Stimulated activated CD4-positive, alpha-beta T cell treated with anti-CD3 and anti-CD28 coated beads, Interleukin-2, amount 100 ng/mL, for 48 hours (primary cell): ENCODE measurements around the gene VAC14.

Source experiments
- DNase-seq, 2 donors: peaks; one replicate each; pipeline ENCODE4 v3.0.0-alpha.2; 2020

The VAC14 gene

DNA sequence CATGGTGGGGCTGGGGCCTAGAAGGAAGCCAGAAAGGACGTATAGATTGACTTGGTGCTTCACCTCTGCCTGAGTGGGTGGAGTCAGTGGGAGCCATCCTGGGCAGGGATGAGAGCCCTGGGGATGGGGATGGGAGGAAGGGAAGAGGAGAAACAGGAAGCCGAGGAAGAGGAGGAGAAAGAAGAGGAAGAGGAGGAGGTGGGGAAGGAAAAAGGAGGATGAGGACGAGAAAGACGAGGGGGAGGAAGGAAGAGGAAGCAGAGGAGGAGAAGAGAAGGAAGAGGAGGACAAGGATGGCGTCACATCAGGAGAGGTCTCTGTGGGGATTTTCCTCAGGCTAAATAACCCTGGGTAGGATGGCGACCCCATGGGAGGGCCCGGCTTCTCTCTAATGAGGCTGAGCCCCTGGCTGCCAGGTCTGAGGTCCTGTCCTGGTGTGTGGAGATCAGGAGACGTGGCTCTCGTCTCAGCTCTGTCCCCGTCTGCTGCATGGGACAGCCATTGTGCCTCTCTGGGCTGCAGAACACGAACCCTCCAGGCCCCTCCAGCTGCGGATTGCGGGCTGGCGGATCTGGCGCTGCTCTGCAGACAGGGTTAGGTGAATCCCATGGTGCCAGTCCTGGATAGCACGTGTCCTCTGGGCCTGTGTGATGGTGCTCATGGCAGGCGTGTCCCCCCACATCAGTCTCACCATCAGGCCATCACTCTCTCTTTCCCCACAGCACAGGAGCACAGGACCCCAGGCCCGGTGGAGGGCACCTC lies 79.6 kb downstream of the VAC14 start:
- DNase-seq: no peak

DNA sequence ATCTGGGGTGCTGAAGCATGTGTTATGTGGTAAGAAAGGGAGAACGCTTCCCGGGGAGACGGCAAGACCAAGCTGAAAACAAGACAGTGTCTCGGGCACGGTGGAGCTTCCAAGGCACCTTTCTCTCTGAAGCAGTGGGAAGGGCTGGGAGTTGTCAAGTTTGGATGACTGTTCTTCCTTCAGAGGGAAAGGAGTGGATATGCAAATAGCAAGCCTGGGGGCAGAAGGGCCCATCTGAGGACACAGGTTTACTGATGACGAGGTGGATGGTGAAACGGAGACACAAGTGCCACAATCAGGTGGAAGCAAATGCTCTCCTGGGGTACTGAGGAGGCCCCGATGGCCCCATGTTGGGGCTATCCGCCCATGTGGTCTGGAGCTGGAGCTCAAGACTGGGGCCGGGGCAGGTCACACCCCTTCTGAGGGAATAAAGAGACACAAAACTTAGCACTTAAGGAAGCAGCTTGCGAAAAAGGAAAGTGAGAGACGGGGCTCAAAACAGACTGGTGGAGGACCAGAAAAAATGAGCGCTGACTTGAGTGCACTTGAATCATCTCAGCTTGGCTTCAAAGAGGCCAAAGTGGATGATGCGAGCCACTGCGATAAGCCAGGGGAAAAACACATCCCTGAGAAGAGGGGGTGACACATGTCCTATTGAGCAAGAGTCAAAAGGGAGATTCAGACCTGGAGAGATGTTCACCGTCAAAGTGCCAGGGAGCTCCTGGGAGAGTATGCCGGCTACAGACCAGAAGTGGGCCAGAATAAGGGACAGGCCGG lies 80.3 kb downstream of the VAC14 start:
- DNase-seq: no peak

DNA sequence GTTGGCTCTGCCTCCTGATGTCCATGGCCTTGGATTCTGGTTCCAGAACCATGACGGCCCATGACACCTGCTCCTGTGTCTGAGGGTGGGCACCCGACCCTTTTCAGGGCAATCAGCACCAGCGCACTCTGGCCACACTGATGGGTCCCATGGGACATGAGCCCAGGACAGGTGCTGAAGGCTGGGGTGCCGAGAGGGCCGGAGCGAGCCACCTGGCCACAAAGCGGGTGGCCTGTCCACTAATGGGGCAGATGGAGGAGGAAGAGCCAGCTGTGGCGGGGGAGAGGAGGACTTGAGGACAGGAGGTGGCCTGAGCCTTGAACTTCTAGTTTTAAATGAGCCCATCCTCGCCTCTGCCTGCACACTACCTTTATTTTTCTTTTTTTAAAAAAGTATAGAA lies 83.9 kb downstream of the VAC14 start:
- no peak for DNase-seq

DNA sequence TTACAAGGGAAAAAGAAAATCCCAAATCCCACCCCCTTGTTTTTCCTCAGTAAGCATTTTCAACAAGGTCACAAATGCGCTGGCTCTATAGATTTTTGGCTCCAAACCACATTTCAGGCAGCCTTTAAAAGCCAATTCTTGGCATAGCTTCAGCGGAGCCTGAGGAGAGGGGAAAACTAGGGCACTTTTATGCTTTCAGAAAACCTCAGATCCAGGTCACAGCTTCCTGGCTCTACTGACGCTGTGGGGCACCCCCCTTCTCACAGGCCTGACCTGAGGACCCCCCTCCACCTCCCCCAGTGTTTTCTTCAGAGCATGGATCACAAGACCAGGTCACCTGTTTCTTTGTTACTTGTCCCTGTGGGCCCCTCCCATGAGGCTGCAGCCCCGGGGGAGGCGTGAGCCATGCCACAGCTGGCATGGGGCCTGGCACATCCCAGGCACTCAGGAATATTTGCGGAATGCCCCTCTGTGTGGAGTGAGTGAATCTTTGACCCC lies 85.0 kb downstream of the VAC14 start:
- DNase-seq: no peak

DNA sequence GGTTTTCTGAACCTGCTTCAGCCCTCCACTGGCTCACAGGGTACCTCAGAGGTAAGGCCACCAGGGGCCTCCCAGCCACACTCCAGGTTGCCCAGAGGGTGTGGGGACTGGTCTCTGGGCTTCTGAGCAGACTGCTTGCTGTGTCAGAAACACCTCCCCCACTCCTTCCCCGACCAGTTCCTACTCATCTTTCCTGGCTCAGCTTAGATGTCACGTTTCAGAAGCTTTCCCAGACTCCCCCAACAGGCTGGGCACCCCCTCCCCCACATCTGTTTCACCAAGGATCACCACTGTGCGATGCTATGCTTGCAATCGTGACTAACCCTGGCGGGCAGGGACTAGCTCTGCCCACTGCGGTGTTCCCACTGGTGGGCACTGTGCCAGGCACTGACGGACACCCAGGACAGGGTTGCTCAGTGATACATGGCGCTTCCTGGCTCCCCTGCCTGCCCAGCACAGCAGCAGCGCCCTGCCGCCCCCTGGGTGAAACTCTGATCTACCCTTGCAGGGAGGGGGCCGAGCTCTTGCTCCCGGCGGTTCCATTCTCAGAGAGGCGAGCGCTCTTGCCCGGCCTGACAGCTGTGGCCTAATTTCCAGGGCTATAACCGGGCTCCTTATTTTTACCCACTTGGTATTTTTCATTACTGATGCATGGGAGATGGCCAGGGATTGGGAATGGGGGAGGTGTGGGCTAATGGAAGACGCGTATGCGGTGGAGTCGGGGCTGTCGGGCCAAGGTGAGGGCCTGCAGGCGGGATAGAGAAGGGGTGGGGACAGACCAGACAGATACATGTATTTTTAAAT lies 85.7 kb downstream of the VAC14 start:
- DNase-seq: no peak

DNA sequence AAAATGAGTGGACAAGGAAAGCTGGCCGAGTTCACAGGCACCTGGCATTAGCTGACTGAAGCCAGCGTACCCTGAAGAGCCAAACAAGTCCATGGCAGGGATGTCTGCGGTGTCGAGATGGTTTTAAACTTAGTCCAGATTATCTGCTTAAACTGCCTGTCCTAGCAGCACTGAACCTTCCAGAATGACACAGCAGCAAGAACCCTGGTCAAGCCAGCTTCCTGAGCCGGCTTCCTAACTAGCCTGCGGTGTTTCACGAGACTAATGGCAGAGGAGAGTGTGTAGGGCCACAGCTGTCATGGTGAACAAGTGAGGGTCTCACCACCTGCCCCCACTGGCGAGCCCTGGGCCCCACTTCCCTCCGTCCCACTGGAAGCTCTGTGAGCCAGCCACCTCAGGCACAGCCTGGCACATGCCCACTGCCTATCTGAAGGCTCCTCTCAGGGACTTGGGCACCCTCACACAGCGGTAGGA lies 86.3 kb downstream of the VAC14 start:
- DNase-seq: no peak

DNA sequence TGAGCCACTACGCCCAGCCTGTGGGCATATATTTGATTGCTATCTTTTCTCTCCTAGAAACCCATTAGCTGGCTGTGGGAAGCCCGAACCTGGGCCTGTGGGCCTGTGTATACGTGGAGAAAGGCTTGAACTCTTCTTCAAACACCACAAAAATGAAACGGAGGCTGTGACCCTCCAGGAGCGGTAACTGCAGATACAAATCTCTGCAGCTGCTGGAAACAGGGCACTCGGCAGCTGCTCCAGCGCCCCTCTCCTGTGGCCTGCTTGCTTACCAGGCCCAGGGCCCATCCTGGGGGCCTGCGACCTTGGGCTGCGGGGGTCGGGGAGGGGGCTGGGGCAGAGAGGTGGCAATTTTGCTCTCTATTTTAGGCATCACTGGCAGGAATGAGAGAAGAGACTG lies 87.1 kb downstream of the VAC14 start:
- DNase-seq: no peak

DNA sequence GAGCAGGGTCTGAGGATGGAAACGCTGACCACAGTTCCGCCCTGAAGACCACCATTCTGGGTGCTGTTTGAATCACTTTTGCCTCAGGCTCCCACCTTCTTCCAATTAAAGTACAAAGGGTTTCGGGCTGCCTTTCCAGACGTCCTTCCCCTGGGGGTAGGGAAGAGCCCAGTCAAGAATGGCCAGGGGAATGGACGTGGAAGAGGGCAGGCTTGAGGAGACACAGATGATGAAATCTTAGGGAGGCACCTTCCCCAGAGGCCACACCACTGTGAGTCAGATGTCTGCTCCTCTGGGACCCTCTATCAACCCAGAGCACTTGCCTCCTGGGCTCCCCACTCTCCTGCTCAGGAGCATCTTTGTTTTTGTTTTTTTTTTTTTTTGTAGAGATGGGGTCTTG lies 87.6 kb downstream of the VAC14 start:
- no peak for DNase-seq

DNA sequence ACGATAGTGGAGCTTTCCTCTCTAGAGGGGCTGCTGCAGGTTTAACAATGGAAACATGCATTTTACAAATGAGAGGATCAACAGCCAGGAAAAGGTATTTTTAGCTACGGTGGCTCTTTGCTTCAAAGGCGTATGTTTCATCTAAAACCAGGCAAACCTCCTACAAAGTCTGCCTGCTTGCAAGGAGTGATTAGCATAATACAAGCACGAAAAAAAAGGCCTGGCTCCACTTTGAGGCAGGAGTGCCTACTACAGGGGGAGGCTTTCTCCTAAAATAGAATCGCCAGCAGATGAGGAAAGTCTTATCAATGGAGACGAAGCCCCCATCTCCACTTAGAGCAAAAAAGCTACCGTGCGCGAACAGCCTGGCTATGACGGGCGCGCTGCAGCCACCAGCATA lies 88.0 kb downstream of the VAC14 start:
- no peak for DNase-seq

DNA sequence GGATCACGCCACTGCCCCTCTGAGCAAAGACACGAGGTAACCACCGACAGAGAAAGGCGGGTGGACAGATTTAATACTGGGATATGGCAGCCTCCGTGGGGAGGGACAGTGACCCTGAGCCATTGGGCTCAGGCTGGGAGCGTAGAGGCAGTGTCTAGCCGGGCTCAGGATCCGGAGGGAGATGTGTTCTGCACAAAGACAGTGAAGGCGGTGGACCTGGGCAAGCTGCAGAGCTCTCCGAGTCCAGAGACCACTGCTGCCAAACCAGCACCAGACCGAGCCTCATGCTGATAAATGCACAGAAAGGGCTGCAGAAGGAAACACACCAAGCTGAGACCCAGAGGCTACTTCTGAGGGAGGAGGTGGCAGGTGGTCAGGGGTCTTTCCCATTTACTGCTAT lies 88.6 kb downstream of the VAC14 start:
- DNase-seq: no peak

DNA sequence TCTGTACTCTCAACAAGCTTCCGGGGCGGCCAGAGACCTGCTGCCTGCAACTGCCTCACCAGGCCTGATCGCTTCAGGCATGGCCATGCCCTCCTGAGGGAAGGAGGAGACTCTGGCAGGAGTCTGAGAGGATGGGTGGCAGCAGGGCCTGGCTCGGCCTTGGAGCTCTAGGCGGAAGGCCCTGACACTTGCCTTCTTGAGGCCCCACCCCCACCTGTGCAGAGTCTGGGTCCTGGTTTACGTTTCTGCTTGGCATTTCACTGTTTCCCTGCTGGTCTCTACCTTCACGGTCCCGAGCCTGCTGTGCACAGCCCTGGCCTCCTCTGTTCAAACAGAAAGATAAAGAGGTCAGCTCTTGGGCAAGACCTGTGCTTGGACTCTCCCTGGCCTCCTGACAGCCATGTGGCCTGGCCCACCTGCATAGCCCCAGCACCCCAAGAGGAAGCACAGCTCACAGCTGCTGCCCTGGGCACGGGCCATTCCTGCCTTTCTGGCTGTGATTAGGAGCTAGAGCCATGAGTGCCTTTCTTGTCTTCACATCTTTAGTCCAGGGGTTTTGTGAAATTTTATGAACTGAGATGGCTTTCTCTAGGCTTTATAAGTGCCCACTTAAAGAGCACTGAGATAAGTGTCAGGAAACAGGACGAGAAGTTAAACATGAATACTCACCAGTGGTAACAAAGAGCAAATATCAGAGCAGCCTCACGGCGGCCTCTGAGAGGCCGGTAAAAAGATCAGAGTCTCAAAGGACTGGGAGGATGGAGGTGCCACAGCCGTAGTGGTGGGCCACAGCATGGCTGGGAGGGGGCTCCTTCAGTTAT lies 89.5 kb downstream of the VAC14 start:
- DNase-seq: no peak

DNA sequence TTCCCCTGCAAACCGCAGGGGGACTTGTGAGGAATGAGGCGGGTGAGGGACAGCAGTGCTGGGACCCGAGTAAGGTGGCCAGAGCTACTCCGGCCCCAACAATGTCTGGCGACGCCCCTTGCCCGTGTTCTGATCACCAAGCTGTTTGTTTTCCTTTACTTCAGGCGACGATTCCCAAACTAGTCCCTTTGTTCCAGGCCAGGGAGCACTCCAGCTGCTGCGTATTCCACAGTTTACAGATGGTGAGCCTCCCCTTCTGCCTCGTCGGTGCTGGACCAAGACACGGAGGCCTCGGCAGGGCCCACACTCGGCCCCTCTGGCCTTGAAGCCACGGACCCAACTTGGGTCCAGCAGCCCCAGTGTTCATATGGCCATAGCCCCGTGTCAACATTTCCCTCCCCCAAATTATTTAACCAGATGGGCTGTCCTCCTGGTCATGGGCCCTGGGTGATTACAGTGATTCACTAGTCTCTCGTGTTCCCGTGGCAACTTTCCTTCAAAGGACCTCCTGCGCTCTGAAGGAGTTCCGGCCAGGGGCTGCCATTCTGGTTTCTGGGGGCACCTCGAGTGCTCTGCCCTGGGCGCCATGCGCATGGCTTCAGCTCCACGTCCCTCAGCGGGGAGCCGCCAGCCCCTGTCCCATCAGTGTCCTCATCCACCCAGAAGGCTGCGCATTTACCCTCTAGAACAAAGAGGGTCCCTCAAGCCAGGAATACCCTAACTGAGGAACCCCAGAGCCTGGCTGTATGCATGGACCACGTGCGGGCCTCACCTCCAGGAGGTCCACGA lies 90.3 kb downstream of the VAC14 start:
- DNase-seq: no peak

DNA sequence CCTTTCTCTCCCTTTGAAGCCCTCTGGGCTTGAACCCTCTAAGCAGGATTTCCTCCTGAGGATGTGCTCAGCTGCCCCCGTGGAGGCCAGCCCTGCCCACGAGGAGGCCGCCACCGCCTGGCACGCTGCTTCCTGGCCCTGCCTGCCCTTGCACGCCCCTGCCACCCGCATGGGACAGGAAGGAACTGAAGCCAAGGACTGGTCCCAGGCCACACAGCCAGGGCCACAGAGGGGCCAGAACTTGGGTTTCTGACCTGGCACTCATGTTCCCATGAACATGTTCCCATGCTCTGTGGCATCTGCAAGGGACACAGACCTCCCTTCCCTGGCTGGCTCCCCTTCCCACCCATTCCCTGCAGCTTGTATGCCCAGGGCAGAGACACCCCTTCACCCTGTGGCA lies 91.0 kb downstream of the VAC14 start:
- no peak for DNase-seq

DNA sequence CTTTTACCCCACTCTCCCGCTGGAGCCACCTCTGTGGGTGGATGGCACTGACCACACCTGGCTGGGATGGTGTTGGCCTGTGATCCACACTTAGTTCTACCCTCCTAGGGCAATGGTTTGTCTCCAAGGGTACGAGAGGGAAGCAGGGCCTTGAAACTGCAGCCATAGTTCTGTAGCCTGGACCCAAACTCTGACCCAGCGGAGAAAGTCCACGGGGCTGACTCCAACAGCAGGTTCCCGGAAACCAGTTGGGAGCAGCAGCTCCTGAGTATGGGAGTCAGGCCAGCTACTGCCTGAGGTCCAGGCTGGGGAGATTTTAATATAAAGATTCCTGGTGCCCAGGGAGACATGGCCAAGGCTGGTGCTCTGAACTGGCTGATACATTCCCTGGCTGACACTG lies 91.5 kb downstream of the VAC14 start:
- DNase-seq: no peak

DNA sequence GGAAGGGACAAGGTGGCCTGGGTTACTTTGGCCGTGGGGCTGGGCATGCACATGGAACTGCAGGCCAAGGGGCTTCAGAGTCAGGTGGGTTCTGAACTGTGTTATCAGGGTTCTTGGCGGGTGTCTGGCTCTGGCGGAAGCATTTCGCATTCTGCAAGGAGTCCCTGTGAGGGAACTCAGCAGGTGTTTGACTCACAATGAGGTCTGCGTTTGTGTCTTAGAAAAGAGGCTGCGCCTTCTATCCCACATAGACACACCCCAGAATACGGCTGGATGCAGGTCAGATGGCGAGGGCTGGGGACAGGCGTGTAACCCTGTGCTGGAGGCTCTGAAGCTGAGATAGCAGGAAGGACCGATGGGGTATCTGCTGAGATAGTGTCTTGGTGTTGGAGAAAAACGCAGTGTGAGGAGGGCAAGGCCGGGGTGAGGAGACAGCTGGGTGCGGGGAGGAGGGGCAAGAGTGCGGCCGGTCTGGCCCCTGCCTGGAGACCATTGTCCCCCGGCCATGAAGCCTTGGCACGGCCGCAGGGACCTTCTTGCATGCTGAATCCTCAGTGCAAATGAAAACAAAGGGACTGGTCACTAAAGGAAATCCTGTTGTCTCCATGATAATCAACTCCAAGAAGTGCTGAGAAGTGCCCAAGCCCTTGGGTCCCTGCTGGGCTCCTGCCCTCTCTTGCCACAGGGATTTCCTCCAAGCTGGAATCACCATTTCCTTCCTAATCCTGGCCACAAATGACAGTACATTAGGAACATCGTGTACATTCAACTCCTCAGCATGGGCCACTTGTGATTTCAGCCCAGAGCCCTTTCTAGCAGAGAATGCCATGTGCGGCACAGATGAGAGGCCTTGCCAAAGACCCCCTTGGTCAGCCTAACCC lies 92.4 kb downstream of the VAC14 start:
- no peak for DNase-seq

DNA sequence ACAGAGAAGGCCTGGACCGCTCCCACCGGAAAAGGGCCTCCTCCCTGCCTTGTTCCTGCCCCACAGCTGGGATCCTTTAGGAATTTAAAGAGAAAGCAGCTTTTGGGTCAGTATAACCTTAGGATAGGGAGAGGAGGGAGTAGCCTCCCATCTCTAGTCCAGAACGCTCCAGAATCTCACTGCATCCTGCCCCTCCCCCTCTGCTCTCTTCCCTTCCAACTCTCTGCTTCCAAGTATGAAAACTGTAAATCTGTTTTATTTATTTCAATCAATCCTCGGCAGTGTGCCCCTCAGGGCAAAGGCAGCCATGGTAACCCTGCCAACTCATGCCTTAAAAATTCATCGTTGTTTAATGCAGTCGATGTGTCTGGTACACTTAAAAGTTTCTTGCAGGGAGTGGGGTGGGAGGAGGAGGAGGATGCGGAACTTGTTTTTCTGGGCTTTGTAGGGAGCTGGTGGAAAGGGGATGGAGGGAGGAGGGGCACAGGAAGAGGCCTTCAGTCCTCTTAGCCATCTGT lies 94.0 kb downstream of the VAC14 start:
- DNase-seq: no peak

DNA sequence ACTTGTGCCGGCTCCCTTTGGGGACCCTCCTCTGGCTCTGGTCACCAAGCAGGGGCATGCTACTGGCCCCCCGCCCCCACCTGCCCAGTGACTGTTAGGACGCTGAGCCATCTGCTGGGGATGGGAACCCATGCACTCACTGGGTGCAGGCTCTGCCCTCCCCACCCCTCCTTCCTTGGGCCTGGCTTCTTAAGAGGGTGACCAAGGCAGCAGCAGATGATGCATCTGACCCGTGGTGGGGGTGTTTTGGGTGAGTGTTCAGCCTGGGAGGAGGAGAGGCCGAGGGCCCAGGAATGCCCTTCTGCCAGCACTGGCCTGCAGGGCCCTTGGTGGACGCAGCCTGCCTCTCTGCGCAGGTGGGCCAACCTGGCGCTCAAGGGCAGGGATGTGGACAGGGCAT lies 95.9 kb downstream of the VAC14 start:
- no peak for DNase-seq

DNA sequence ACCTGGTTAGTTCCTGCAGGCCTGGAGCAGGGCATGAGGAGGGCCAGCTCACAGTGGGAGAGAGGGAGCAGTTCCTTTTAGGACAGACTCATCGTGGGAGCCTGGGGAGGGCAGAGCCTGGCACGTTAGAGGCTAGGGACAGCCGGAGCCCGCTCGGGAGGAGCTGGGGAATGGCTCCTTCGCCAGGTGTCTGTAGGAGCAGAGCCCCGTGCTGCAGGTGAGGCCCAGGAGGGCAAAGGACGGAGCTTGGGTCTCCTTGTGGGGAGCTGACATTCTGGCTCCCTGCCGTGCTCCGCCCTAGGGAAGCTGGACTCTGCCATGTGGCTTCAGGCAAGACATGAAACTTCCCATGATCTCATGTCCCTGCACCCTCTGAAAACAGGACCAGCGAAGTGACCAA lies 96.4 kb downstream of the VAC14 start:
- no peak for DNase-seq

DNA sequence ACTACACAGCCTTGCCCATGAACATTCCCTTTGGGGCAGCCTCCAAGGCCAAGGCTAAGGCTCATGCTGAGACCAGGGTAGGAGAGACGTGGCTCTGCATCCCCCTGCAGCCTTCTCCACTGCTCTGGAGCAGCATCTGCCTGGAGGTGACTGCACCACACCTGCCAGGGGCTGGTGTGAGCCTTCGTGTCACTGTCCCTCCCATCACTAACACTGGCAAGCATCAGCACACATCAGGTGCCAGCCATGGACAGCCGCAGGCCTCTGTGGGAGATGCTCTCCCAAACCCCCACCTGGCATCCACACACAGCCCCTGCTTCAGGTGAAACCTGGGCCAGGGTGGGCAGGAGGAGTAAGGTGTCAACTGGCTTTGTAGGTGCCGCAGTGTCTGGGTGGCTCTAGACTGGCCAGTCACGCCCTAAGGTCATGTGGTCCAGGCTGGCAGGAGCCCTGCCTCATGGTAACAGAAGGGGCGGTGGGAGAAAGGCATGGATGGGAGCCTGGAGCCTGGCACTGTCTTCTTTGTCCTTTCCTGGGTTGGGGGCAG lies 97.0 kb downstream of the VAC14 start:
- no peak for DNase-seq
